Activated CD4-positive, alpha-beta T cell treated with anti-CD3 and anti-CD28 coated beads, Interleukin-2, Interleukin-6, amounts not matched to agents 100 ng/mL and 50 ng/mL, durations not matched to agents 16 hours and 8 hours (primary cell): ENCODE data around the gene MAPT.
A peak's percentile ranks its signal among the peaks of the same experiment; 100 is the strongest.

ENCODE experiments used
- DNase-seq: peaks from one replicate; pipeline ENCODE4 v3.0.0-alpha.2; 2020

Gene MAPT

DNA sequence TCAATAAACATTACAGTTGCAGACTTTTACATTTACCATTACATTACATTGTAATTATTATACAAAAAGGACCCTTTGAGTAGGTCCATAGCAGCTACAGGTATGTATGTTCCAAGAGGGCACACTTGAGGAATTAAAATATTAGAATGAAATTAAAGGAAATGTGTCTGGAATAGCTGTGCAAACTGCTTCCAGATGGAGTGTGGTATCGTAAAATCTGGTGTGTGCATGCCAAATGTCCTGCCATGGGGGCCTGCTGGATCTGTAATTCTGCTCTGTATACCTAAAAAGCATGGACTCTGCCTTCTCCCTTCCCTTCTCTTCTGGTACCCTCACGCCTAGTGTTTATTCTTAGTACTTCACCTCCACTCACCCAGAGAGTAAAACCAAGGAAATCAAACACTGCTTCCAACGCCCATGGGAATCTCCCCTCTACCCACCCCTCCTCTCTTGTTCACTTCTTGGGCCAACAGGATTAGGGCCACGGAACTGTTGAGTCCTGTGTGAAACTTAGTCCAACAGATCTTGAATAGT is 143.4 kb downstream of the MAPT start:
- DNase-seq, result no peak

DNA sequence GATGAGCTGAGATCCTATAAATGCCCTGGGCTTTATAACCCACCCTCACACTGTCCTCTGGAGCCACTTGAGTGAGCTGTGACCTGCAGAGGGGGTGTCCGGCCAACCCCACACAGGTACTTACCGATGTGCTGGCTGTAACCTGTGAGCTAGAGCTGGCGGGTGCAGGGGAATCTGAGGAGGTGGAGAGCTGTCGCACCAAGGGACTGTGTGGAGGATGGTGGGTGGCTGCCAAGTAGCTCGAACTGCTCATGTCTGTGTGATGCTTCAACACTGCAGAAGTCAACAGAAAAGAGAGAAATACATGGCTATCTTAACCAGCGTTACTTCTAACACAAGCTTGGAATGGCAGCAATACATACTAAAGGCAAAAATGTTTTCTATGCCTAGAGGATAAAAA is 144.1 kb downstream of the MAPT start:
- no peak for DNase-seq

DNA sequence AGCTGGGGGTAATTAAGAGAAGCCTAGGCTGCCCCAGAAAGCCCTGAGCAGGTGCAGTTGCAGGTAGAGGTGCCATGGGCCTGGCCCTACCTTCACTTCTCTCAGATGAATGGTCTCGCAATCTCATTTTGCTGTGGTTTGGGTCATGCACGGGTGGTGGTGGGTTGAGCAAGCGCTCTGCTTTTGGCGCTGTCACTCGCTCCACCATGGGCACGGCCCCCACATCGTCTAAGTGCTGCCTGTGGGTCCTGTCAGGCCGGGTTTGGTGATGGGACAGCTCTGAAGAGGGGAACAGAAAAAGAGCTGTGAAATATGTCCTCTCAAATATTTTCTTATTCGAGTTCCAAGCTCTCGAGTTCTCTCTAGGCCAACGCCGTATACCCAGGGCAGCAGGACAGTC is 144.6 kb downstream of the MAPT start:
- no peak for DNase-seq

DNA sequence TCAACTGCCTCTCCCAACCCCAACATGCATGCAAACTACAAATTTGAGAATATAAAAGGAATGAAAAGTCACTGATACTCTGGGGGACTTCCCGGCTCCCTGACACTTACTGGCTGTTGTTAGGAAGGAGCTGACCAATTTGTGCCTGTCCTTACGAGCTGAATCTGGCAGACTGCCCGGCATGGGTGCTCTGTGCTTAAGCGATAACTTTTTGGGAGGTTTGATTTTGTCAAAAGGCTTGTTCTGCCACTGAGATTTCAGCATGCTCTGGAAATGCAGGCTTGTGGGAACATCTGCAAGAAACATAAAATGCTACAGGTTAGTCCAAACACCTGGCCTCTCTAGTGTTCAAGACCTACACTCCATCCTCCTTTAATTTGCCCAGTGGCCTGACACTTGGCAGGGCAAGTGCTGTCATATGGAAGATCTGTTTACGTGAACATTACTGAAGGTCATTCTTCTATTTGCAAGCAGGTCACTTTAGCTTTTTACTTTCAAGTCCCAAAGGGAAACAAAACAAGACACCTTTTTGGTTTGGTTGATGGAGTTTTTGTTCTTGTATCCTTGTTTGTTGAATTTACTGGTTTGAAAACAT is 145.3 kb downstream of the MAPT start:
- DNase-seq, result no peak

DNA sequence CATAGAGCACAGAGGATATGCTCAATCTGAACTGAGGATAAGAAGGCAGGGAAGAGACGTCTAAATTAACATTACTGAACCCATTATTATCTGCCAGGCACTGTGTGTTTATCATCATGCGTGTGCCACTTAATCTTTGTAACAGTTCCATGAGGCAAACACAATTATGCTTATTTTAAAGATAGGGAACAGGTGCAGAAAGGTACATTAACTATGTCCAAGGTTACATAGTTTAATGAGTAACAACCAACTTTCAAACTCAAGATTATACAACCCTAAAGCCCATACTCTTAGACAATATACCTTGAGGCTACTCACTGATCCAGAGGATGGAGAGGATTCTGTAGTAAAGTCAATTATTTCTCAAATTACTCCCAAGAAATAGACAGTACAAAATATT is 147.9 kb downstream of the MAPT start:
- no peak for DNase-seq

DNA sequence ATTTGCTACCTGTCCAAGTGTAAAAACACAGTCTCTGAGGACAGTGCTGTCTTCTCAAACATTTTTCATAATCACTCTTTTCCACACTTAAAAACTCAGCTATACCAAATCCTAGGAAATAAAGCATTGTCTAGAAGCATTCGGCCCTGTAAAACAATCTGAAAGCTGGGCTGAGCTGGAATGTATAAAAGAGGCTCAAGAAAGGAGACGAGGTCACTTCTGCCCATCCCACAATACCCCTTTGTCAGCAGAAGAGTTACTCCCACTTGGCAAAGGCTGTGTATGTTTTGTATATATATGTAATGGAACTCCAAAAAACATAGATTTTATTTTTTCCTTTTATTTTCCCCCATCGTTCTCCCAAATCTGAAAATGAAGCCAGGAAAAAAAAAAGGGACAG is 148.6 kb downstream of the MAPT start:
- DNase-seq, result no peak

DNA sequence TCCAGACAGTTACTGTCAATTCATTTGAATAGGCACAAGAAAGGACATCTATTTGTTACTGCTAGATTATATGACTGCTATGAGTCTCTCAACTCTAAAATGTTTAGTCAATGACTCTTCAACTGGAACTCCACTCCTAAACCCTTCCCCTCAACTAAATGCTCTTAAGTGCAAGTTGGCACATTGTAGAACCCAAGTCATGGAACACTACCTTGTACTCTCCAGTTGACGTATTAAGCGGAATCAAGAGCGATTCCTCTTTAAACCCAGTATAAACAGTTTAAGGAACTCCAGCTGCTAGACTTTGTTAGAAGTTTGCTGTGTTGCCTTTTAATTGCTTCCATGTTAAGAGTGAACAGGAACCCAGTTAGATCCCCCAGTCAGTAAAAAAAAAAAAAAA is 149.3 kb downstream of the MAPT start:
- DNase-seq, result no peak

DNA sequence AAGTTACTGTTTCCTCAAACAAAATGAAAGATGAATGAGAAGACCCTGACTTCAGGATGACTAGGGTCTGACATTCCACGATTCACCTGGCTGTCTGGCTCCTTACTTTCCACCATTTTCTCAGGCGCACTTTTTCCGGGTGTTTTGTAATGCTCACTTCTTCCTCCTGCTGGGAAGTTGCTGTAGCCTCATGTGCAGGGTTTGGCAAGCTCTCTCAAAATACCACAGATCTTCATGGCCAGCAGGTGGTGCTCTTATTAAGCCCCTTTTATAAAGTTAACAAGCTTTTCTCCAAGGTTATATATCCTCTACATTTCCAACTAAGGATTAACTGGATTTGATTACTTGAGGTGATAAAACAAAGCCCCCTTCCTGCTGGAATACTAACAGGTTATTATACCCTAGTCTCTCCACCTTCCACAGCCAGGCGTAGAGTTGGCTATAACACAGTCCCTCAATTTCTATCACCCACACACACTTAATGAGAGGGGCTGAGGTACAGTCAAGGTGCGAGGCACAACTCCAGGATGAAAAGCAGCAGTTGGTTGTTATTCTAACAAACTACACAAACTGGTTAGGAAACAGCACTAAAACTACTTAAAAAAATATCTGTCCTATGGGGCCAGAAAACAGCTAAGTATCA is 150.1 kb downstream of the MAPT start:
- peak; percentile 39 for DNase-seq

DNA sequence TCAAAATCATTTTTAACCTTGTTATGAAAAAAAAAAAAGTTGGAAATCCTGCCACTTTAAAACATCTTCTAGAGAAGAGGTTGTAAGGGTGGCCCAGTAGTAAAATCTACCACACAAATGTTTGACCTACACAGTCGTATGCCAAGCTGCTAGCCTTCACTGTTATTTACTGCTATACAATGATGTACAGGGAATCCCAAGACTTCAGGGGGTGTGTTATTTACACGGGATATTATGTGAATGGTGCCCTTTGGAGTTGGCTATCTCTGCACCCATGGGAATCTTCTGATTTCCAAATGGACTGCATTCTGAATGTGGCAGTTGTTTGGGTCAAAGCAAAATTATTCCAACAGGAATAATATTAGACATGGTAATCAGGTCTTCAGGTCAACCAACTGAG is 150.6 kb downstream of the MAPT start:
- no peak for DNase-seq

DNA sequence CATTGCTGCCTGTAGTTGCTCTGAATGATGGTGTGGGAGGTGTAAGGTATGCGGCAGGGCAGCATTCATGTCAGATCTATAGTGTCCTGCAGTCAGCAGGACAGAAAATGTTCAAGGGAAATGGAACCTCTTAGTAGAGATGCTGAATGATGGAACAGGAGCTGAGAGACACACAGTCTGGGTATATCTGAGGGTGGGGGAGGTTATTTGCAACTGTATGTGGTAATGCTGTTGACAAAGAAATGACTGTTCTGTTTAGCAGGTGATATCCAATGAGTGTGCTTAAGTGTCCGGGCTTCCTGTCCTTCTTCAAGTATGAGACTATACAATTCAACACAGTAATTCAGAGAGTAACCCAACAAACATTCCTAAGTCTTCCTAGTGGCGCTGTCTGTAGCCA is 151.3 kb downstream of the MAPT start:
- peak; percentile 36 for DNase-seq

DNA sequence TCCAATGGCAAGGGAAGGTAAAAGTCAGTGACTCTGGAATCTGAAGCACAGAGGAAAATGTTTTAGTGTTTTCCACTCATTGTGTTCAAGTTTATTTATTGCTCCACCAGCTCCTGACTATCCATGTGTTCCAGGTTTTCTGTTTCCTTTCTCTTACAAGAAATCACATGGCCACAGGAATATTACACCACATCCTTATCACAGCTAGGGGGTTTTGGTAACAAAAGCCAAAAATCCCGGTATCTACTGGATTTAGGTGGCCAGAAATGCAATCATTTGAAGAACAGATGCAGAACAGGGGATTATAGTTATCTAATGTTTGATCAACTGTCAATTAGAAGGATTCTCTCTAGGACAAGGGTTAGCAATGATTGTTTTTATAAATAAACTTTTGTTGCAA is 152.6 kb downstream of the MAPT start:
- no peak for DNase-seq

DNA sequence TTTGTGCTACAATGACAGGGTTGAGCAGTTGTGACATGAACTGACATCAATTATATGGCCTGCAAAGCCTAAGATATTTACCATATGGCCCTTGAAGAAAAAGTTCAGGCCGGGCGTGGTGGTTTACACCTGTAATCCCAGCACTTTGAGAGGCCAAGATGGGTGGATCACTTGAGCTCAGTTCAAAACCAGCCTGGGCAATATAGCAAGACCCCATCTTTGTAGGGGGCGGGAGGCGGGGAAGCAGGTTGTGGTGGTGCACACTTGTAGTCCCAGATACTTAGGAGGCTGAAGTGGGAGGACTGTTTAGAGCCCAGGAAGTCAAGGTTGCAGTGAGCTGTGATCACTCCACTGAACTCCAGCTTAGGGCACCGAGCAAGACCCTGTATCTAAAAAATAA is 153.0 kb downstream of the MAPT start:
- no peak for DNase-seq

DNA sequence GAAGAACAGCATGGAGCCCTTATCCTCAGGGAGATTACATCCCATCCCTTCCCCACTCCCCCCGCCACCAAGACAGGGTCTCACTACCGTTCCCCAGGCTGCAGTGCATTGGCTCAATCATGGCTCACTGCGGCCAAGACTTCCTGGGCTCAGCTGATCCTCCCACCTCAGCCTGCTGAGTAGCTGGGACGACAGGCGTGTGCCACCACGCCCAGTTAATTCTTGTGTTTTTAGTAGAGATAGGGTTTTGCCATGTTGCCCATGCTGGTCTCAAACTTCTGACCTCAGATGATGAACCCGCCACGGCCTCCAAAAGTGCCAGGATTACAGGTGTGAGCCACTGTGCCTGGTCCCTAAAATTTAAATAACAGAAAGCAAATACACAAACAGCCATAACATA is 153.5 kb downstream of the MAPT start:
- DNase-seq, result no peak

DNA sequence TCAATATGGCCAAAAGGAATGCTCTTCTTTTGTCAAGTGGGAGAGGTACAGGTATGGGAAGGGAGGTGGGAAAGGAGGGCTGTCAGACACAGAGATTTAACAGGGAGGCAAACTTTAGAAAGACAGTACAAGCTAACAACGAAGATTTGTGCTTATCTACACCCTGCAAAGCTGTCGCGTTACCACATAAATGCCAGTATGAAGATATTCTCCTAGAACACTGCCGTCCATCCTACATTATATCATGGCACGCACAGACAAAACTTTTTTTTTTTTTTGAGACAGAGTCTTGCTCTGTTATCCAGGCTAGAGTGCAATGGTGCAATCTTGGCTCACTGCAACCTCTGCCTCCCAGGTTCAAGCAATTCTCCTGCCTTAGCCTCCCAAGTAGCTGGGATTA is 155.3 kb downstream of the MAPT start:
- DNase-seq, result no peak

DNA sequence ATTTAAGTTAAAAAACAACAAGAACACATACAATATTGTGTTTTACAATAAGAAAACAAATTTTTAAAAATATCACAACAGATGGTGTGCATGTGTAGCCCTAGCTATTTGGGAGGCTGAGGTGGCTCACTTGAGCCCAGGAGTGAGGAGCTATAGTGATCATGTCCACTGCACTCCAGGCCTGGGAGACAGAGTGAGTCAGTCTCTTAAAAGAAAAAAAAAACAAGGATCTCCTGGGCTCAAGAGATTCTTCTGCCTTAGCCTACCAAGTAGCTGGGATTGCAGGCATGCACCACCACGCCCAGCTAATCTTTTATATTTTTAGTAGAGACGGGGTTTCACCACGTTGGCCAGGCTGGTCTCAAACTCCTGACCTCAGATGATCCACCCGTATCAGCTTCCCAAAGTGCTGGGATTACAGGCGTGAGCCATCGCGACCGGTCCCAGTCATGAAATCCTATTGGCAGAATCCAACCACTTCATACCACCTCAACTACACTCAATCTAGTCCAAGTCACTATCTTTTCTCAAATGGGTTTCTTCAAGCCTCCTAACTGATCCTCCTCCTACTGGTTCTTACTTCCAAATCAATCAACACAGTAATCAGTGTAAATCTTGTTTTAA is 159.7 kb downstream of the MAPT start:
- no peak for DNase-seq

DNA sequence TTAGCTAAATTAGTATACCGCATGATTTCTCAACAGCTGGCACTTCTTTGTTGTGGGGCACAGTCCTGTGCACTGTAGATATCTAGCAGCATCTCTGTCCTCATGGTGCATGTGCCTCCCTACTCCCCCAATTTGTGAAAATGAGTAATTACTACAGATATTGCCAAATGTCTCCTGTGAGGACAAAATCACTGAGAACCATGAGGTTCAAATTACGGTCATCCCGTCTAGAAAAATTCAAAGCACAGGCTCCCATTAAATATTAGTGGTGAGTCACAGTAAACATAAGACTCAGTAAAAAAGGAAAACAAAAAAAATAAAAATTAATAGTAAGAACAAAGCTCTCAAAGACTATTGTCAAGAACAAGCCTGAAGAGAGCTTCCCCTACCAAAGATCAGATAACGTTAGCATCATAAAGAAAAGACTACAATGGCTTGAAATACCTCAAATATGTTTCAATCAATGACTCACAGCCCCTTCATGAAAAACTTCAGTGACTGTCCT is 162.5 kb downstream of the MAPT start:
- peak; percentile 41 for DNase-seq

DNA sequence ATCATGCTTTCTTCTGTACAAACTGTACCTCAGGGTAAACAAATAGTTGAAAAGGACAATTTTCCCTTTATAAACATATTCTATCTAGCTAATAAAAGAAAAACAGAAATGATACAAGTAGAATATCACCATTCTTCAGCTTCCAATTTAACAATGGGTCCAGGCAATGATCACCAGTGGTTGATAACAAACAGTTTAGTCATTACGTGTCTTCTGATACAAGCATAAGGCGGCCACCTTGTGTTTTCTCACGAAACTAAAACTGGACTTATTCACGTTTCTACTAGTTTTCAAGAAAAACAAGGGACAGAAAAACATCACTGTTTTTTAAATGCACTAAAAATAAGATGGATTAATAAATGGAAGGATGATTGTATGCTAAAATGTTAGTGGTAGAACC is 163.0 kb downstream of the MAPT start:
- DNase-seq, result no peak

DNA sequence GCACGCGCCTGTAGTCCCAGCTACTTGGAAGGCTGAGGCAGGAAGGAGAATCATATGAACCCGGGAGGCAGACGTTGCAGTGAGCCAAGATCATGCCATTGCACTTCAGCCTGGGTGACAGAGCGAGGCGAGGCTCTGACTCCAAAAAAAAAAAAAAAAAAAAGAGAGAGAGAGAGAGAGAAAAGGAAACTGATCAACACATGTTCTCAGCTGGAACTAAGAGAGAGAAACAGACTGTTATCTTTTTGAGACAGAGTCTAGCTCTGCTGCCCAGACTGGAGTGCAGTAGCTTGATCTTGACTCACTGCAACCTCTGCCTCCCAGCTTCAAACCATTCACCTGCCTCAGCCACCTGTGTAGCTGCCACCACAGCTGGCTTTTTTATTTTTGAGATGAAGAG is 165.1 kb downstream of the MAPT start:
- no peak for DNase-seq

DNA sequence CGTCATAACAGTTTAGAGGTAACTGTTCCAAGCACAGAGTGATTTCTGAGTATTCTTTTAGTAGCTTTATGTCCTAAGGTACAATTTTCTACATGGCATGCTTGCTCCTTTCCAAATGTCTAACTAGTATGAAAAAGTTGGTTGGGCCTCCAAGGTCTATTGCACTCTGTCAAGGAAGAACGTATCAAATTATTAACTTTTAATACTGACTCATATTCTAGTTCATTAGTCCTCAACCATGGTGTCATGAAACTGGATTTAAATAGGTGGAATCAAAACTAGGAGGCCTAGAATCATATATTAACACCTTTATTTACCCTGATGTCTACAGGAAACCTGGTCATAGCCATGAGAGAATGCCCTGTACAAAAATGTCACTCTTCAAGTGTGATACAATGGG is 166.1 kb downstream of the MAPT start:
- no peak for DNase-seq

DNA sequence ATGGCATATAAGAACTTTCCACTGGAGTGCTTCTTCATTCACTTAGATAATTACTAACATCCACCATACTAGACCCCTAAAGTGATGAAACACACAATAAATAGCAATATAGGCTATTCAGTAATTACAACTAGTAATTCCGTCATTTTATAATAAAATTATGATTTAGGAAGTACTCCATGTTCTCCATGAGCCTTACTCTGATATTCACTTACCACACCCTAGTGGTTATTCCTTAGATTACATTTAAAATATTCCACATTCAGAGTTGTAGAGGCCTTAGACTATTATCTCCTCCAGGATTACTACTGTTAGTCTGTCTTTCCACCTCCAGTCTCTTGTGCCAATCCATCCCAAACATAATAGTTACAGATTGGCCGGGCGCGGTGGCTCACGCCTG is 167.1 kb downstream of the MAPT start:
- no peak for DNase-seq

DNA sequence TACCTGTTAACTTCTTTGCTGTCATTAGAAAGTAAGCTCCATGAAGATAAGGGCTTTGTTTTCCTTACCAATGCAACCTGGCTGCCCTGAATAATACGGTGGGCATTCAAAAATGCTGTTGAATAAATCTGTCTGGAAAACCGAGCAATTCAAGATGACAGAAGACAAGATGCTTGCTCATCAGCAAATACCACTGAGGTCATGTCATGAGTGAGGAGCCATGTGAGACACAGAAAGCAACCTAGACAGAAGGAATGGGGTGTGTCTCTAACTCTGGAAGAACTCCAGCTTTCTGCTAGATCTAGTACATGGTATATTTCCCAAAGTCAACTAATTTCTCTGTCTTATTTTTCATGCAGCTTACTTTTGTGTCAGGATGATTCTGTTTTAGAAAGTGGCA is 168.9 kb downstream of the MAPT start:
- no peak for DNase-seq

DNA sequence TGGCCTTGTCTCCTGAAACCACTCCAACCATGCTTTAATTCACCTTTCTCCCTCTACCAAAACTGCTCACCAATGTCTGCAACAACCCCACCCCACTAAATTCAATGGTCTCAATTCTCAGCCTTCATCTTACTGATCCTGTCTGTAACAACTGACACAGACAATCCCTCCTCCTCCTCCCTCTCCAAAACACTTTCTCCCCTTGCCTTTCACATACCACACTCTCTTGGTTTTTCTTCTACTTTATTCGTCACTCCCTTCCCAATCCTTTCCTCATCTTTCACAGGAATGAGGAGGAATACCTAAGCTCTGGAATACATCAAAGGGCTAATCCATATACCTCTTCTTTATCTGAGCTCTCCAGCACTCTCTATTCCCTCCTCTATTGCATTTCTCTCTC is 170.1 kb downstream of the MAPT start:
- DNase-seq, result no peak

DNA sequence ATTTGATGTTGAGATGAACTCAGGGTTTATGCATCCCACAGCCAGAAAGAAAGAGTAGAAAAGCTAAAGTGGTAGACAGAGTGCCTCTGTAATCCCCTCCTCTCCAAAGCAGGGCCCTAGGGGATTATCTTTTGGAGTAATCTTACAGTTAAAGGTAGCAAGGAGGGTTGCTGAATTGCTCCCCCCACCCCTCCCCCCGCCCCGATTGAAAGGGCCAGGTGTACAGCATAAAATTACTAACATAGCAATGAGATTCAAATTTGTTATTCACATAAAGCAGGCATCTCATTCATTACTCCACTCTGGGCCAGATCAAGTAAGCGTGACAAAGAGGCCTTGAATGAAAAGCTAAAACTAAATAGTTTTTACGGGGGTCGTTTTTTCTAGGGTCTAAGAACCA is 177.4 kb downstream of the MAPT start:
- no peak for DNase-seq

DNA sequence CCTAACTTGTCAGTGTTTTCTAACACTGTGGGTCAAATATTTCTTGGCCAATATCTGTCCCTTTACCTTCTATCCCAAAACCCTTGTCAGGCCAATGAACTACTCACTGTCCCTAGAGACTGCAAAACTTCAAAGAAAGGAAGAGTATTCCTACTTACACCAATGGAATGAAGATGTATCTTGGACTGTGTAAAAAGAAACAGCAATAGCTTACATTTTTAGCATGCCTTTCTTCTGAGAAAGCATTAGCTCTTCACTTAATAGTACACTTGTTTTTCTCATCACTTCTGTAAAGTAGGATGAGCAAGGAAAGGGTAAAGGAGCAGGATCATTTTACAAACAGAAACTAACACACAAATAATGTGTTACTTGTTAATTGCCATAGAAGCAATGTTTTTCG is 178.6 kb downstream of the MAPT start:
- no peak for DNase-seq

DNA sequence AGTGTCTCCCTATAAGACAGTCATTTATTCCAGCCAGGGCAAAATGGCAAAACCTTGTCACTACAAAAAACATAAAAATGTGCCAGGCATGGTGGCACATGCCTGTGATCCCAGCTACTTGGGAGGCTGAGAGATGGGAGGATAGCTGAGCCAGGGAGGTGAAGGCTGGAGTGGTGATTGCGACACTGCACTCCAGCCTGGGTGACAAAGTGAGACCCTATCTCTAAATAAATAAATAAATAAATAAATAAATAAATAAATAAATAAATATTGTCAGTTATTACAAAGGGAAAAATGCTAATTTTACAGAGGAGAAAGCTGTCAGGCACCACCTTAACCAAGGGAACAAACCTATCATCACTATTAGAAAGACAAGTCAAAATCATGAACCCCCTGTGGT is 180.2 kb downstream of the MAPT start:
- DNase-seq, result no peak
